HG03520 (cell line): Measurements from ENCODE around the gene UNK.

Source experiments
- ATAC-seq: cut with Tn5 transposase; IDR thresholded peaks from one replicate; pipeline ENCODE4 v1.9.1; 2021; ENCODE audit warnings: mild to moderate bottlenecking, moderate library complexity; ENCODE audit not compliant: unreplicated experiment

UNK gene

DNA sequence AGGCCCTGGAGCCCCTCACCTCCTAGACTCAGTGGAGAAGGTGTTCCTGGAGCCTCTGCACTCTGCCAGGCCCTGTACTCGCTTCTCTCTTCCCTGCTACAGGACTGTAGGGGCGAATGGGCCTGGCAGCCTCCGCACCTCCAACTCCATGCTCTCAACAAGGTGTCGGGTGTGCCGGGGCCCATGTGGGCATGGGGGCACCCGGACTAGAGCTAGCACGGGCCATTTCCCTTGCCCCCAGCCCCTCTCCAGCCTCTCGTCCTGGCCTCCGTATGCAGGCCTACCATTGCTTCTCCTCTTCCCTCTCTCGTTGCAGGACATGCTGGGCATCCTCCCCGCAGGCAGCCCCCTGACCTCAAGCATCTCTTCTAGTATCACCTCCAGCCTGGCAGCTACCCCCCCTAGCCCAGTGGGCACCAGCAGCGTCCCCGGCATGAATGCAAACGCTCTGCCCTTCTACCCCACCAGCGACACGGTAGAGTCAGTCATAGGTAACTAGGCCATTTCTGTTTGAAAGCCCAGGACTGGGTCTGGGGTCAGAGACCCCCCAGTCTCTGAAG is 33.8 kb downstream of the UNK start:
- no peak for ATAC-seq

DNA sequence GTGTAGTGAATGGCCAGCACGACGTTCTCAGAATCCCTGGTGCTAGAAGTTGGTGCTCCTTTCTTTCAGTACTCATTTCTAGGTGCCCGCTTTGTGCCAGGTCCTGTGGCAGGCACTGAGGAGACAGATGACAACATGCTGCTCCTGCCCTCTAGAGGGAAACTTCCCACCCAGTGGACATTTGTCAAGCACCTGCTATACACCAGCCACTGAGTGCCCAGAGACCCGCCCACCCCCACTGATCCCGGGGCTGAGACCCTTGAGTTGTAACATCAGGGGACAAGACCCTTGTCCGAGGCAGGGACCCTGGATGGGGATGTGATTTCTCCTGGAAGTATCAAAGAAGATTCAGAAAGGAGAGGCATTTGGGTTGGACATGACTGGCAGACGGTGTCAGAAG is 34.5 kb downstream of the UNK start:
- ATAC-seq = no peak

DNA sequence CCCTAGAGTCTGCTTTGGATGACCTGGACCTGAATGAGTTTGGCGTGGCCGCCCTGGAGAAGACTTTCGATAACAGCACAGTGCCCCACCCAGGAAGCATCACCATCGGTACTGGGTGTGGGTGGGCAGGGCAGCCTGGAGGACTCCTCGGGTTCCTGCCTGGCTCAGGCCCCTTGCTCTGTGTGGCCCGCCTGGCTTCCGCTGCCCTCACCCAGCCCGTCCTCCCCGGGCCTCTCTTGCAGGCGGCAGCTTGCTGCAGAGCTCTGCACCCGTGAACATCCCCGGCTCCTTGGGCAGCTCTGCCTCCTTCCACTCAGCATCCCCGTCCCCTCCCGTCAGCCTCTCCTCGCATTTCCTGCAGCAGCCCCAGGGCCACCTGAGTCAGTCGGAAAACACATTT is 35.1 kb downstream of the UNK start:
- no peak for ATAC-seq

DNA sequence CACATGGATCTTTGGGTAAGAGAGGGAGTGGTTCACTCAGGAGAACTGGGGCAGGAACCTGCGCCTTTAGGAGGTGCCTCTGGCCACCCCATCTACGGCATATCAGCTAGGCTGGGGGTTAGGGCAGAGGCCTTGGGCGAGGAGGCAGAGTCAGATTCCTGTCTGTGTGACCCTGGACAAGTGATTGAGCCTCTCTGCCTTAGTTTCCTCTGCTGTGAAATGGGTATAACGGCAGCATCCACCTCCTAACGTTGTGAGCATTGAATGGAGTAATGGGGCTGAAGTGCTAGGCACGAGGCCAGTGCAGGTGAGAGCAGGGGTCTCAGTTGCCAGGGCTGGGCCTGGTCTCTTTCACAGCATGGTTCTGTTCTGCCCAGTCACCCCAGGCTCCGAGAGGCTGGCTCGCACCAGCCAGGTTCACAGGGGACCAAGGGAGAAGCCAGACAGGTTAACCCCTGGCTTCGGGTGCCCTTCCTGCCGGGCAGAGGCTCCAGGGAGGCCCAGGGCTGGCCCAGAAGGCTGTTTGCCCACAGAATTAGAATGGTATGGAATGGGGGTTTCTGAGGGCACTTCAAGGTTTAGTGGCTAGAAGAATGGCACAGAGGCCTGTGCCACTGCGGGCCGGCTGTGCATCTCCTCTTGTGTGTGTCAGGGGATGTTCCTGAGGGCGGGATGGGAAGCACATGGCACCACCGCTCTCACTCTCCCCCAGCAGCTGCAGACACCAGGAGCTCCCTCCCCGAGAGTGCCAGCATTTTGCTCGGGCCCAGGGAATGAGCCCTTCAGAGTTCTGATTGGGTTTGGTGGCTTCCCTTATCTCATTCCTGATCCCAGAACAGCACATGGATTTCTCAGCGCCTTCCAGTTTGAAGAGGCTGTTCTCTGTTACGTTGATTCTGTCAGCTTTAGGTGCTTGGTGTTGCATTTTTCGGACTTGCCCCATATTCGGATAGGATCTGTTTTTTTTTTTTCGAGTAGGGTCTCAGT is 35.8 kb downstream of the UNK start:
- ATAC-seq = no peak

GRCh38 chr17:75821552-75821951 is 36.9 kb downstream of the UNK start:
- no peak for ATAC-seq

DNA sequence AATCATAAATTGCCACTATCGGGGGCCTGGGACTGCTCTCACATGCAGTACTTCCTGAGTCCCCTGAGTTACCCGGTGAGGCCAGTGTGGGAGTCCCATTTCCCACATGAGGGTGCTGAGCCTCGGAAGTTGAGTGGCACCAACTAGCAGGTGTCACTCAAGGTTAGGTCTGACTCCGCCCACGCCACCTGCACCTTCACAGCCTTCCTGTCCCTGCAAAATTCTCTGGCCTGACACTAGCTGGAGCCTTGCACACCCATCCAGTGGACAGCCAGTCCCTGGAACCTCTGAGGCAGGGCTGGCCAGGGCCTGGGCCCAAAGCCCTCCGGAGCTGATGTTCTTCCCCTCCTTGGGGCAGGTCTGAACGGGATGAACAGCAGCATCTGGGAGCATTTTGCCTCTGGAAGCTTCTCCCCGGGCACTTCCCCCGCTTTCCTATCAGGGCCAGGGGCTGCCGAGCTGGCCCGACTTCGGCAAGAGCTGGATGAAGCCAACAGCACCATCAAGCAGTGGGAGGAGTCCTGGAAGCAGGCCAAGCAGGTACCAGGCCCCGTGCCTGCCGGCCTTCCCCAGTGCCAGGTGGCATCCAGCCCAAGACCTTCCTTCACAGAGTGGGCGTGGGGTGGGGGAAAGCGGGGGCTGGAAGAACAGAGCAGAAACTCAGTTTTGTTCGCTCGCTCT is 37.7 kb downstream of the UNK start:
- ATAC-seq = no peak

DNA sequence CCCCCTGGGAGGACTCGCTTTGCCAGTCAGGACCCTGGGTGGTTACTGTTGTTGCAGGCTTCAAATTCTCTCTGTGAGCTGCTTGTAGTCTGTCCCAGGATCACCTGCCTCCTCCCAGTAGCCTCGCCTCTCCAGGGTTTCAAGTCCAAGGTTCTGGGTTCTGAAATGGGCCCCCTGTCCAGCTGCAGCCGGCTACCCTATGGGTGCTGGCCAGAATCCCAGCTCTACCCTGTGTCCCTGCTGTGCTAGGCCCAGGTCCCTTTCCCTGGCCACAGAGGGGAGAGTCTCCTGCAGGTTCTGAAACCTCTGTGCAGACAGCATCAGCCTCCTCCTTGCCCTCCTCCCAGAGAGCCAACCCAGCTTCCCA is 38.2 kb downstream of the UNK start:
- no peak for ATAC-seq

GRCh38 chr17:75823257-75824041 is 38.8 kb downstream of the UNK start:
- ATAC-seq = no peak

GRCh38 chr17:75824050-75824552 is 39.5 kb downstream of the UNK start:
- ATAC-seq = no peak

GRCh38 chr17:75824666-75825065 is 40.1 kb downstream of the UNK start:
- no peak for ATAC-seq

DNA sequence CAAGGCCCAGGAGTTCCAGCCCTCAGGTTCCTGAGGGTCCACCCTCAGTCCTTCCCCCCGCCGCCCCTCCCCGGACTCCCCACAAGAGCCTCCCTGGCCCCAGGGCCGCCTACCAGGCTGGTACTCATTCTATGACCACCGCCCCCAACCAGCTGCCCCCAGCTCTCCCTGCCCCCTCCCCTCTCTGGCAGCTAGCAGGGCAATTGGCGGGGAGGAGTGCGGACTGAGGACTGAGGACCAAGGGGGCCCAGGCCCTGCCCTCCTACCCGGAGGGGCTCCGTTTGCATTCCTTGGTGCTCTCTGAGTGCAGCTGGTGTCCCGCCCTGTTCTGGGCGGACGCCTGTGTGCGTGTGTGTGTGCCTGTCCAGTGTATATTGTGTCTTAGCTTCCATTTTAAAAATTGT is 40.5 kb downstream of the UNK start:
- ATAC-seq = no peak

- no peak for ATAC-seq
Observed at GRCh38 chr17:75825748-75826370, 41.3 kb downstream of the UNK start.

DNA sequence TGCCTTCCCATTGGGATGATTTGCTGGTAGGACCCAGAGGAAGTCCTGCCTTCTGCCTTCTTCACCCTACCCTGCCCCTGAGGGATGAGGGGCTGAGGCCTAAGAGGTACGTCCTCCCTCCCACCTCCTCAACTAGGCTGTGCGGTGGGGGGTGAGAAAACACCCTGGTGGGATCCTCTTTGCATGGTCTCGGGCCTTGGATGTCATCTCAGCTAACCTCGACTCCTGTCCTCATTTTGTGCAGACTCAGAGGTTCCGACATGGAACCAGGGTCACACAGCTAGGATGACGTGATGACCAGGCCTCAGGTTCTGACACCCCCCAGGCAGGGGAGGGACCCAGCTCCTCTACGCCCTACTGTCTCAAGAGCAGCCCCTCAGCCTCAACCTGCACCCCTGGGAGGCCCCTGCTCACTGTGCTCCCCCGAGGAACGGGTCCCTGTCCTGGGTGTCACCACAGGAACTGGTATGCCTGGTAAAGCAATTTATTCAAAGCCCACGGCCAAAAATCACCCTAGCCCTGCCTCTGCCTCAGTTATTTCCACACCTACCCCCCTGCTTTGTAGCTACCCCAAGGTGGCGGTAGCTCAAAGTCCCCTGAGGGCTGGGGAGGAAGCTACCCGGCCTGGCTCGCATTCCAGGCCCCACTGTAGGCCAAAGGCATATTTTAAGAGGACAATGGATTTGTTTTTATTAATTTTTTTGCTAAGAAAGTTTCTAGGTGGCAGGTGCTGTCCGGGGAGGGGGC is 42.1 kb downstream of the UNK start:
- no peak for ATAC-seq

- no peak for ATAC-seq
Observed at GRCh38 chr17:75827308-75828075, 42.9 kb downstream of the UNK start.

GRCh38 chr17:75828076-75828400 is 43.4 kb downstream of the UNK start:
- ATAC-seq = no peak

DNA sequence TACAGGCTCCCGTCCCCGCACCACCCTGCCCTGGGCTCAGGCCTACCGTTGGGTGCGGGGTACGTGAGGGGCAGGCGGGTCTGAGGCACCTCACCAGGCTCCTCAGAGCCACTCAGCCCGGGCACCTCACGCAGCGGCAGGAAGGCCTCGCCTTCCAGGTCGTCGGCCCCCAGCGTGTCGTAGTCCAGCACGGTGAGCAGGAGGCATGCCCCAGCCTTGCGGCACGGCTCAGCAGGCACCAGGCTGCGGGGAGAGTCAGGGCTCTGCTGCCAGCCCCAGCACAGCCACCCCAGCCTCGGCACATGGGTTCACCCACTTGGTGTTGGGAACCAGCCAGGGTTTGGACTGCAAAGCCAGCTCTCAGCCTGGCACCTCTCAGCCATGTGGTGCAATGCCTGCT is 44.1 kb downstream of the UNK start:
- no peak for ATAC-seq

GRCh38 chr17:75829747-75830146 is 45.1 kb downstream of the UNK start:
- ATAC-seq = no peak

GRCh38 chr17:75830164-75831031 is 45.8 kb downstream of the UNK start:
- no peak for ATAC-seq
